ENCODE measurements around the gene SBDS. TPM values are rescaled to one million over a fixed set of nuclear protein-coding genes. Genes with fewer than 3 reads are reported as not detected.
"Not testable (repeated sequence)": the region's sequence is repeated elsewhere in the genome, so short reads cannot be mapped to it uniquely, and the experiment has no call there.

SBDS gene
- 87.3 TPM for polyA plus RNA-seq (2013, experiment 1 of 2; ENCODE audit: insufficient read length)
- 86.2 TPM for polyA plus RNA-seq (2013, experiment 2 of 2; ENCODE audit: insufficient read length)

- DNase-seq, result peak; percentile 99
Observed at GRCh38 chr7:66995050-66995776, at the start of gene SBDS. Gene SBDS, minus strand, starts transcription at chr7:66995586. Its CDS starts 169 bp downstream, at chr7:66995417.

DNA sequence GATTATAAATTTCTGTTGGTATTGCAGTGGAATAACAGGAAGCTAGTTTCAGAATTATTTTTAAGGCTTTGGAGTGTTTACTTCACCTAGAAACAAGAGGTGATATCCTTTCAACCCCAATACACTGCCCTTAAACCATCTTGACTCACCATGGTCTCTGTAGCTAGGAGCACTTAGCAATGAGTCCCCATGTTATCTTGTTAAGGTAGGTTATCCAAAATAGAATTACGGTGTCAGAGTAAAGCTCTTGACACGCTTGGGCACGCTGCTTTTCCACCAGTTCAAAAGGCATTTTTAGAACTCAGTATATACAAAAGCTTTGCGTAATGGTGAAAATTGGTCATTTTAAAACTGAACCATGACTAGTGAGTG, 48.2 kb upstream of the SBDS start:
- DNase-seq, result not testable (repeated sequence)

GRCh38 chr7:67042781-67043558, 47.6 kb upstream of the SBDS start:
- peak; percentile 78 for DNase-seq

- DNase-seq, result not testable (repeated sequence)
Observed at GRCh38 chr7:67040832-67041231, 45.4 kb upstream of the SBDS start.

GRCh38 chr7:67036432-67037395, 41.3 kb upstream of the SBDS start:
- not testable (repeated sequence) for DNase-seq

- DNase-seq, result no peak
Observed at GRCh38 chr7:67033251-67033650, 37.9 kb upstream of the SBDS start.

DNA sequence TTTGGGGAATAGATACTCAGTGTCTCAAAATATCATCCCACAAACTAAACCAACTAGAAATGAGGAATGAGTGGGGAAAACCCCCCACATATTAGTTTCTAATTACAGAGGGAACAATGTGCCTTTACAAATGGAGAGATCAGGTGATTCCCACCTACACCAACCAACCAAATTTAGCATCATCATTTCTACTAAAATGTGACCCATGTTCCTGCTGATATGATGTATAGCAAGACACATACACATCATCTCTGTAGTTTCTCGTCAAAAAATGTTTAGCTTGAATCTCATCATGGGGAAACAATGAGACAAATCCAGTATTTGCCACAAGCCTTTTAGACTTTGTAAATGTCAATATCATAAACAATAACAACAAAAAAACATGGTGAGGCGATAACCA, 36.3 kb upstream of the SBDS start:
- not testable (repeated sequence) for DNase-seq

GRCh38 chr7:67025459-67025858, 30.1 kb upstream of the SBDS start:
- peak; percentile 76 for DNase-seq

DNA sequence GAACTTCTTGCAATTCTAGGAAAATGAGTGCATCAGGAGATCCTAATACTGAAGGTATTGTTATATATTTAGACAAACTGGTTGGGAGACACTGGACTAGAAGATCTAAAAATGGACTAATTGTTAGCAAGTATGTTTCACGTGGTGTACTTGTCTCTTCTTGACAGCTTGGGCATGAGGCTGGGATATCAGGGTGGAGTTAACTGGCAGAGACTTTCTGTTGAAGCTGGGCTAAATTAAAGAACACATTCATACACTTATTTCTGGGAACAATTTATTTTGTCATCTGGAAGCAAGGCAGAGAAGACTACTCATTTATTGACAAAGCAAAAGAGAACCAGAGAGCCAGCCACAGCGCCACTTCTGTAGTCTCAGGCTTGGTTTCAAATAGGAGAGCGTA, 27.1 kb upstream of the SBDS start:
- DNase-seq, result no peak

DNA sequence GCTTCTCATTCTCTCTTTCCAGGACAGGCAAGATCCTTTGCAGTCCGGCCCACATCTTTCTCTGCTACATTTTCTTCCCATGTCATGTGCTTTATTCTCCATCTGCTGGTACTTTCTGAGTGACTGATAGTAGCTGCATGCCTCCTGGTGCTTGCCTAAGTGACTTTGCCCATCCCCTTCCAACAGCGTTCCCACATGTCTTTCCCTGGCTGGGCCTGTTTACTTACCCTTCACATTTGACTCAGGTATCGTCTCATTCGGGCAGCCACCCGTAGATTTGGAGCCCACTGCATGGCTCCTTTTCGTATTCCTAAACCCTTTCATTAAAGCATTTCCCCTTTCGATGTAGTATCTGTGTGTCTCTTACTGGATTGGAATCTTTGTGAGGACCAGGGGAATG, 25.9 kb upstream of the SBDS start:
- no peak for DNase-seq

DNA sequence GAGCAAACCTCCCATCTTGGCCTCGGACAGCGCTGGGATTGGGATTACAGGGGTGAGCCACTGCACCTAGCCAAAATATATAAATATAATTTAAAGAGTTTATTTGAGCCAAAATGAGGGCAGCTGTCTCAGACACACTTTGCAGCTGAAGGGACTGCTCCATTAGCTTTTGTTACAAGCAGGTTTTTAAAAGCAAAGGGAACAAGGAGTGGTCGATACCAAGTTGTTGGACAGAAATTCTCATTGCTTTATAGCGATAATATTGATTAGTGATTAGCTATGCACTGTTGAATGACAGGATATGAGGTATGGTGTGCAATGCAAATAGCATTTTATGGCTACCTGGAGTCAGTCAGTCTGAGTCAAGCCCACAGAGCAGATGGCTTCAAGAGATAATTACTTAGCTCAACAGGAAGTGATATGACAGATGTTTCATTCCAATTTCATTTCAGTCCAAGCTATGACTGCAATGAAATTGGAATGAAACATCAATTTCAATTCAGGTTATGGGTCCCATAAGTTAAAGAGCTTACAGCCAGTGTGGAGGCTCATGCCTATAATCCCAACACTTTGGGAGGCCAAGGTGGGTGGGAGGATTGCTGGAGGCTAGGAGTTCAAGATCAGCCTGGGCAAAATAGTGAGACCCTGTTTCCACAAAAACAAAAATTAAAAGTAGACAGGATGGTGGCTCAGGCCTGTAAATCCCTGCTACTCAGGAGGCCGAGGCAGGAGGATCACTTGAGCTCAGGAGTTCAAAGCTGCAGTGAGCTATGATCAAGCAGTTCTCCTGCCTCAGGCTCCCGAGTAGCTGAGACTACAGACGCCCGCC, 24.4 kb upstream of the SBDS start:
- DNase-seq, result peak; percentile 67

DNA sequence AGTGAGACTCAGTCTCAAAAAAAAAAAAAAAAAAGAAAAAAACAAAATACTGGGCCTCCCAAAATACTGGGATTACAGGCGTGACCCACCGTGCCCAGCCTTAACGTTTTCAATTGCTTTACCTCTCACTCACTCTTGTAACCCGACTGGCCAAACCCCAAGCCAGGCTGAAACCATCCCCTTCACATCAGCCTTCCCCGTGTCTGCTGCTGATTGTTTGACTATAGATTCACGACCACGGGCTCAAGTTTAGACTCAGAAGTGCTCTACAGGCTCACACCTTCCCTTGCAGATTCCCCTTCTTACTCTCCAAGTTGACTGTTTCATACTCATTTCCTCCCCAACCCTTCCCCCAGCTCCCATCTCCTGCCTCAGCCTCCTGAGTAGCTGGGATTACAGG, 23.6 kb upstream of the SBDS start:
- no peak for DNase-seq

GRCh38 chr7:67017971-67018370, 22.6 kb upstream of the SBDS start:
- not testable (repeated sequence) for DNase-seq

DNA sequence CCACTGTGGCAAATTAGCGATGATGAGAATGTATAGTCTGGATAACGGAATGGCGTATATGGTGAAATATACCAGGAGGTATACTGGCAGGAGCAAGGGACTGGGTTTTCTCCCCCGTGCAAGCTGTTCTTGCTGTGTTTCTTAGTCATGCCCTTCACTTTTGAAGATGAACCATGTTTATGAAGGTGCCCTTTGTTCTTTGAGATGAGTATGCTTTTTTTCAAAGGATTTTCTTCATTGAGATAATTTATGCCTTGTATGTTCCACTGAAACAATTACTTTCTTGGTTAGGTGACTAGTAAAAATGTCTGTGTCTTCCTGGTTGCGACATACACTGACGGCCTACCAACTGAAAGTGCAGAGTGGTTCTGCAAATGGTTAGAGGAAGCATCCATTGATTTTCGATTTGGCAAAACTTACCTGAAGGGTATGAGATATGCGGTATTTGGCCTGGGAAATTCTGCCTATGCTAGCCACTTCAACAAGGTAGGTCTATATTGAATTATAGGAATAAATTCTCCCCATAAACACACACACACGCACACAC, 18.8 kb upstream of the SBDS start:
- not testable (repeated sequence) for DNase-seq

GRCh38 chr7:67009677-67010076, 14.3 kb upstream of the SBDS start:
- DNase-seq, result not testable (repeated sequence)

GRCh38 chr7:67008260-67008659, 12.9 kb upstream of the SBDS start:
- DNase-seq, result no peak

DNA sequence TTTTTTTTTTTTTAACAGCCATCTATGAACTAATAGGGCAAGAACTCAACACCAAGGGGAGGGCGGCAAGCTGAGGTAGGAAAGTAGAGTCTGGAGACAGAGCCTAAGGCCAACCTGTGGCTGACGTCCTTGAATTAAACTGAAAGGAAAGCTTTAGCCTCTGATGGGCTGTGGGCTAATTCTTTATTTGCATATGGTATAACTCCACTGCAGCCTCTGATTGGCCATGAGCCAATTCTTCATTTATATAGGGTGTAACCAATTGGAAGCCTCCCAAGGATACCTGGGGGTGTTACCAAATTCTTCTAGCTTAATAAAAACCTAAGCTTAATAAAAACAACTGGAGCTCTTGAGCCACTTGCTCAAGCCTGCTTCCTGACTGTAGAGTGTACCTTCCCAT, 11.6 kb upstream of the SBDS start:
- no peak for DNase-seq

- not testable (repeated sequence) for DNase-seq
Observed at GRCh38 chr7:67004145-67004544, 8.8 kb upstream of the SBDS start.

GRCh38 chr7:67000601-67001258, 5.3 kb upstream of the SBDS start:
- DNase-seq, result peak; percentile 18

DNA sequence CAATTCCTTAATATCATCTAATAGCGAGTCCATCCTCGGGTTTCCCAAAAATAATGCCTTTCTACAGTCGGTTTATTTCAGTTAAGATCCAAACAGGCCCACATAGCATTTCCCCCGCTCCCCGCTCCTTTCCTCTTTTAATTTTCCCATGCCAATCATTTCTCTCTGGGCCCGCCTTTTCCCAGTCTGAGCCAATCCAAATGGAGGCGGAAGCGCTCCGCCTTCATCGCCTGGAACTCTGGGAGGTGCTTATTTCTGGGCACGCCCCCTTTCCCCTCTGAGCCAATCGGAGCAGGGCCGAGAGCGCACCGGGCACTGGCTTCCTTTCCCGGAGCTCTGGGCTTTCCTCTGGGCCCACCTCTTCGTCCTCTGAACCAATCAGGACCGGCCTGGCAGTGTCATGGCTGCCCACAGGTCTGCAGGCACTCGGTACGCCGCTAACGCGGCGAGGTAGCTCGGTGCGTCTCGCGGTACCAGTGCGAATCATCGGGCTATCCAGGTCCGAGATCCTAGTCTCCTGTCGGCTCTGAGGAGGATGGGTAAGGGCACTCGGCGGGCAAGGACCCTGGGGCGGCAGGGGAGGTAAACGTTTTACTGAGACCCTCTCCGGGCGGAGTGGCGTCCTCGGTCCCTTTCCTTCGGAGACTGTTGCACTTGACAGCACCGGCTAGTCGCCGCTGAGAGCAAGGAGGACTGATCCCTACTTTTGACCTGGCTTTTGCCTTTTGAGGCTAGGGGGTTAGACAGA, 1.2 kb upstream of the SBDS start, which contains the start of gene TYW1:
Gene TYW1, plus strand, starts transcription at position 390 of the 748 bp plus-strand sequence. Its CDS starts 146 bp downstream, at position 536.
- DNase-seq, result peak; percentile 98

Measured in fibroblast of skin of abdomen (primary cell).